ENCODE results near the gene UPF1. TPM values are rescaled to one million over a fixed set of nuclear protein-coding genes. Genes with fewer than 3 reads are reported as not detected.
A peak's percentile ranks its signal among the peaks of the same experiment; 100 is the strongest.

The UPF1 gene
- polyA plus RNA-seq, 3 donors: 2.6 to 43.7 (median 3.2) TPM

- no peak for TF ChIP-seq CTCF (IDR thresholded peaks at IDR 0.05)
- Histone ChIP-seq H3K79me2 (ENCODE audit: insufficient read depth, low read length) (peaks cover 64% of the 10 kb centered on the region), H3K27ac (ENCODE audit: low read depth in 1 of 2, low read length in 2 of 2) (peak overlapping the region in 1 of 2 donors; percentile 83), H3K27me3 (ENCODE audit: control insufficient read depth in 2 of 2, insufficient read depth in 2 of 2, low read length in 2 of 2) (no peaks in the 10 kb centered on the region), H3K9ac (ENCODE audit: insufficient read depth, low read length, poor library complexity, severe bottlenecking) (no peak overlapping the region), H3K9me3 (replicated peaks in 1 of 2; ENCODE audit: control insufficient read depth in 1 of 2, insufficient read depth in 1 of 2, low read length in 2 of 2) (no peaks in the 10 kb centered on the region), H3K4me2 (replicated peaks; ENCODE audit: extremely low read depth, low read length, poor library complexity, severe bottlenecking) (no peak overlapping the region), H3K4me1 (ENCODE audit: control insufficient read depth in 1 of 2, insufficient read depth in 2 of 2, low read length in 2 of 2) (peaks cover 36 to 46% of the 10 kb centered on the region in 2 donors), H4K20me1 (ENCODE audit: insufficient read depth, low read length) (peaks cover 88% of the 10 kb centered on the region), H3K36me3 (replicated peaks in 1 of 2; ENCODE audit: control insufficient read depth in 1 of 2, insufficient read depth in 2 of 2, low read length in 2 of 2) (peaks cover 62 to 68% of the 10 kb centered on the region in 2 donors), H3K4me3 (replicated peaks in 1 of 3; ENCODE audit: low read depth in 2 of 3, low read length in 3 of 3) (no peak overlapping the region), H2AFZ (ENCODE audit: insufficient read depth, low read depth, low read length, poor library complexity, severe bottlenecking) (no peak overlapping the region)
- no peak overlapping the region for H3K4me3 Mint-ChIP-seq
- peaks cover 66 to 78% of the 10 kb centered on the region in 2 donors for H3K36me3 Mint-ChIP-seq
- DNase-seq: no peak
- intact Hi-C loops (cut with micrococcal nuclease): no loop called here
- 96% methylated on average over 21 of the region's 27 CpGs for WGBS (ENCODE audit: insufficient coverage)
- H3K27me3 Mint-ChIP-seq (ENCODE audit: low read depth in 3 of 3): peaks cover 0 to 1% (median 0%) of the 10 kb centered on the region in 3 donors
- peak overlapping the region in 5 of 7 donors; percentile 37 to 98 (median 92) for H3K27ac Mint-ChIP-seq
- H3K4me1 Mint-ChIP-seq: peaks cover 46% of the 10 kb centered on the region
- H3K9me3 Mint-ChIP-seq: no peaks in the 10 kb centered on the region
Observed at GRCh38 chr19:18850471-18851375, 19.0 kb downstream of the UPF1 start.

- no peak overlapping the region for H3K27ac ChIP-seq (ENCODE audit: low read depth in 1 of 2, low read length in 2 of 2)
- peaks cover 66 to 72% of the 10 kb centered on the region in 2 donors for H3K36me3 ChIP-seq (replicated peaks in 1 of 2; ENCODE audit: control insufficient read depth in 1 of 2, insufficient read depth in 2 of 2, low read length in 2 of 2)
- Mint-ChIP-seq H3K36me3 (peaks cover 73 to 84% of the 10 kb centered on the region in 2 donors), H3K27ac (no peak overlapping the region), H3K4me3 (no peak overlapping the region), H3K27me3 (ENCODE audit: low read depth in 3 of 3) (peaks cover 0 to 1% (median 0%) of the 10 kb centered on the region in 3 donors), H3K9me3 (no peaks in the 10 kb centered on the region), H3K4me1 (peaks cover 36% of the 10 kb centered on the region)
- no peak for TF ChIP-seq CTCF (IDR thresholded peaks at IDR 0.05)
- peaks cover 88% of the 10 kb centered on the region for H4K20me1 ChIP-seq (ENCODE audit: insufficient read depth, low read length)
- no peak overlapping the region for H3K9ac ChIP-seq (ENCODE audit: insufficient read depth, low read length, poor library complexity, severe bottlenecking)
- H3K4me2 ChIP-seq (replicated peaks; ENCODE audit: extremely low read depth, low read length, poor library complexity, severe bottlenecking): no peak overlapping the region
- peaks cover 35 to 37% of the 10 kb centered on the region in 2 donors for H3K4me1 ChIP-seq (ENCODE audit: control insufficient read depth in 1 of 2, insufficient read depth in 2 of 2, low read length in 2 of 2)
- H2AFZ ChIP-seq (ENCODE audit: insufficient read depth, low read depth, low read length, poor library complexity, severe bottlenecking): no peak overlapping the region
- DNase-seq: no peak
- WGBS (ENCODE audit: insufficient coverage): 96% methylated on average over 26 of the region's 31 CpGs
- no peaks in the 10 kb centered on the region for H3K27me3 ChIP-seq (ENCODE audit: control insufficient read depth in 2 of 2, insufficient read depth in 2 of 2, low read length in 2 of 2)
- intact Hi-C loops (cut with micrococcal nuclease): no loop called here
- H3K79me2 ChIP-seq (ENCODE audit: insufficient read depth, low read length): peaks cover 54% of the 10 kb centered on the region
- no peaks in the 10 kb centered on the region for H3K9me3 ChIP-seq (replicated peaks in 1 of 2; ENCODE audit: control insufficient read depth in 1 of 2, insufficient read depth in 1 of 2, low read length in 2 of 2)
- no peak overlapping the region for H3K4me3 ChIP-seq (replicated peaks in 1 of 3; ENCODE audit: low read depth in 2 of 3, low read length in 3 of 3)
Observed at GRCh38 chr19:18851673-18852325, 20.0 kb downstream of the UPF1 start.

Measured in CD14-positive monocyte (primary cell).